HL-60 (cell line): ENCODE data around the gene CEPT1.

Experiments
- DNase-seq, 2 experiments: peaks; one replicate each; pipeline ENCODE4 v3.0.0-alpha.2; 2010 to 2020; ENCODE audit warnings: low read depth in 1 of 2, low spot score in 1 of 2
- H3K27ac ChIP-seq: fragments of 250-450 bp; sonication (Bioruptor Pico); replicated peaks from 2 replicates; pipeline ENCODE4 v1.5.1; 2020; ENCODE audit warnings: mild to moderate bottlenecking, moderate library complexity
- H3K27me3 ChIP-seq: fragments of 250-450 bp; sonication (Bioruptor Pico); 2 replicates; pipeline ENCODE4 v1.5.1; 2021; ENCODE audit warnings: mild to moderate bottlenecking, moderate library complexity; ENCODE audit not compliant: insufficient read depth, poor library complexity, severe bottlenecking
- H3K4me3 ChIP-seq: replicated peaks from 2 replicates; pipeline ENCODE4 v1.5.1; 2011; ENCODE audit warnings: mild to moderate bottlenecking, control low read depth, low read length; ENCODE audit not compliant: insufficient read depth
- CTCF ChIP-seq: IDR thresholded peaks from one replicate; pipeline ENCODE4 v1.5.1; 2011; ENCODE audit warnings: low read length, control low read depth, inconsistent platforms; ENCODE audit not compliant: insufficient read depth
- GABPA ChIP-seq: IDR thresholded peaks from 2 replicates; pipeline ENCODE4 v1.6.1; 2012; ENCODE audit warnings: low read depth
- POLR2AphosphoS5 ChIP-seq: IDR thresholded peaks from 2 replicates; pipeline ENCODE4 v1.6.1; 2012; ENCODE audit warnings: low read depth
- REST ChIP-seq: IDR thresholded peaks from 2 replicates; pipeline ENCODE4 v1.6.1; 2012; ENCODE audit warnings: low read depth; ENCODE audit not compliant: insufficient replicate concordance
- SPI1 ChIP-seq: IDR thresholded peaks from 2 replicates; pipeline ENCODE4 v1.6.1; 2012; ENCODE audit warnings: low read depth, mild to moderate bottlenecking, borderline replicate concordance

Gene CEPT1

GRCh38 chr1:111131693-111132092 is 8.3 kb upstream of the CEPT1 start:
- TF ChIP-seq SPI1 (no peak), REST (no peak), POLR2AphosphoS5 (no peak), GABPA (no peak)
- H3K27ac ChIP-seq, result no peak overlapping the region
- no peaks in the 10 kb centered on the region for H3K27me3 ChIP-seq
- no peak for DNase-seq
- no peak overlapping the region for H3K4me3 ChIP-seq

- no peak overlapping the region for H3K4me3 ChIP-seq
- no peak overlapping the region for H3K27ac ChIP-seq
- no peak for DNase-seq
- TF ChIP-seq POLR2AphosphoS5 (no peak), SPI1 (no peak), GABPA (no peak), REST (no peak), CTCF (no peak)
- H3K27me3 ChIP-seq, result no peaks in the 10 kb centered on the region
Observed at GRCh38 chr1:111133866-111134265, 6.2 kb upstream of the CEPT1 start.

- peak; percentile 44 for TF ChIP-seq REST
- TF ChIP-seq GABPA, result 0 out of 2 replicates have a peak, but pooled peaks have one; percentile 21
- TF ChIP-seq POLR2AphosphoS5, result no peak
- TF ChIP-seq SPI1, result no peak
- TF ChIP-seq CTCF, result no peak
- H3K4me3 ChIP-seq, result peak overlapping the region; percentile 91
- DNase-seq, result peak; percentile 40 to 66
- peak overlapping the region; percentile 82 for H3K27ac ChIP-seq
- H3K27me3 ChIP-seq, result no peaks in the 10 kb centered on the region
Observed at GRCh38 chr1:111139324-111139955, 583 bp upstream of the CEPT1 start.
